ENCODE measurements around the gene SIPA1L2. TPM values are rescaled to one million over a fixed set of nuclear protein-coding genes. Genes with fewer than 3 reads are reported as not detected.

The SIPA1L2 gene
- total RNA-seq, 1 donor from 2014 or later: 41.0 TPM

- no peaks in the 10 kb centered on the region for H3K36me3 Mint-ChIP-seq (ENCODE audit: insufficient read depth)
- no peaks in the 10 kb centered on the region for H3K9me3 Mint-ChIP-seq (ENCODE audit: low read depth)
- peaks cover 16% of the 10 kb centered on the region for H3K27me3 Mint-ChIP-seq
- H3K27ac Mint-ChIP-seq: no peak overlapping the region
- H3K4me3 Mint-ChIP-seq (ENCODE audit: low read depth): no peak overlapping the region
- TF ChIP-seq CTCF (IDR thresholded peaks at IDR 0.05; ENCODE audit: unreplicated experiment): no peak
- no peak for DNase-seq (ENCODE audit: low spot score, unreplicated experiment)
- H3K4me1 Mint-ChIP-seq (ENCODE audit: low read depth): peaks cover 8% of the 10 kb centered on the region
Measured at GRCh38 chr1:232634096-232634495, 4.2 kb upstream of the SIPA1L2 start.

- H3K4me3 Mint-ChIP-seq (ENCODE audit: low read depth): peak overlapping the region; percentile 86
- TF ChIP-seq CTCF (IDR thresholded peaks at IDR 0.05; ENCODE audit: unreplicated experiment): no peak
- peak overlapping the region; percentile 96 for H3K27ac Mint-ChIP-seq
- H3K9me3 Mint-ChIP-seq (ENCODE audit: low read depth): no peaks in the 10 kb centered on the region
- H3K27me3 Mint-ChIP-seq: peaks cover 16% of the 10 kb centered on the region
- DNase-seq (ENCODE audit: low spot score, unreplicated experiment): no peak
- H3K4me1 Mint-ChIP-seq (ENCODE audit: low read depth): peaks cover 35% of the 10 kb centered on the region
- H3K36me3 Mint-ChIP-seq (ENCODE audit: insufficient read depth): no peaks in the 10 kb centered on the region
Measured at GRCh38 chr1:232630894-232631195, 912 bp upstream of the SIPA1L2 start.

- Mint-ChIP-seq H3K36me3 (ENCODE audit: insufficient read depth) (no peaks in the 10 kb centered on the region), H3K27ac (peak overlapping the region; percentile 96), H3K27me3 (peaks cover 10% of the 10 kb centered on the region), H3K9me3 (ENCODE audit: low read depth) (no peaks in the 10 kb centered on the region), H3K4me3 (ENCODE audit: low read depth) (peak overlapping the region; percentile 96), H3K4me1 (ENCODE audit: low read depth) (peaks cover 37% of the 10 kb centered on the region)
- DNase-seq (ENCODE audit: low spot score, unreplicated experiment): peak; percentile 49
- no peak for TF ChIP-seq CTCF (IDR thresholded peaks at IDR 0.05; ENCODE audit: unreplicated experiment)
Measured at GRCh38 chr1:232629250-232630046, 485 bp downstream of the SIPA1L2 start.

- no peak for TF ChIP-seq CTCF (IDR thresholded peaks at IDR 0.05; ENCODE audit: unreplicated experiment)
Measured at GRCh38 chr1:232628335-232629249, 1.3 kb downstream of the SIPA1L2 start.

GRCh38 chr1:232627645-232628334 lies 2.1 kb downstream of the SIPA1L2 start:
- no peak for DNase-seq (ENCODE audit: low spot score, unreplicated experiment)
- peak; percentile 60 for TF ChIP-seq CTCF (IDR thresholded peaks at IDR 0.05; ENCODE audit: unreplicated experiment)
- Mint-ChIP-seq H3K4me1 (ENCODE audit: low read depth) (peaks cover 42% of the 10 kb centered on the region), H3K27ac (peak overlapping the region; percentile 70), H3K27me3 (peaks cover 3% of the 10 kb centered on the region), H3K9me3 (ENCODE audit: low read depth) (no peaks in the 10 kb centered on the region), H3K36me3 (ENCODE audit: insufficient read depth) (no peaks in the 10 kb centered on the region), H3K4me3 (ENCODE audit: low read depth) (peak overlapping the region; percentile 96)

More at GRCh38 chr1:232628335-232629249, 1.3 kb downstream of the SIPA1L2 start:
- H3K4me1 Mint-ChIP-seq (ENCODE audit: low read depth): peaks cover 37% of the 10 kb centered on the region
- H3K4me3 Mint-ChIP-seq (ENCODE audit: low read depth): peak overlapping the region; percentile 96
- H3K9me3 Mint-ChIP-seq (ENCODE audit: low read depth): no peaks in the 10 kb centered on the region
- H3K27me3 Mint-ChIP-seq: peaks cover 8% of the 10 kb centered on the region
- peak overlapping the region; percentile 96 for H3K27ac Mint-ChIP-seq
- DNase-seq (ENCODE audit: low spot score, unreplicated experiment): no peak
- H3K36me3 Mint-ChIP-seq (ENCODE audit: insufficient read depth): no peaks in the 10 kb centered on the region
